ENCODE results near the gene PLEKHO1.
"Not testable (repeated sequence)": the region's sequence is repeated elsewhere in the genome, so short reads cannot be mapped to it uniquely, and the experiment has no call there.

Gene PLEKHO1

GRCh38 chr1:150186438-150186788 is 36.7 kb downstream of the PLEKHO1 start:
- H3K4me3 ChIP-seq (ENCODE audit: insufficient read depth, low read depth, low read length, poor library complexity, severe bottlenecking); H3K9me3 ChIP-seq (ENCODE audit: control insufficient read depth, low read length); DNase-seq; H3K36me3 ChIP-seq (ENCODE audit: control insufficient read depth, insufficient read depth, low read length); H3K4me1 ChIP-seq (ENCODE audit: control insufficient read depth, insufficient read depth, low read length, poor library complexity, severe bottlenecking); H3K27me3 ChIP-seq (replicated peaks; ENCODE audit: control insufficient read depth, insufficient read depth, low read length, poor library complexity, severe bottlenecking); H3K27ac ChIP-seq (ENCODE audit: insufficient read depth, low read length, poor library complexity, severe bottlenecking): not testable (repeated sequence)

- Histone ChIP-seq H3K9me3 (ENCODE audit: control insufficient read depth, low read length) (no peaks in the 10 kb centered on the region), H3K4me1 (ENCODE audit: control insufficient read depth, insufficient read depth, low read length, poor library complexity, severe bottlenecking) (no peaks in the 10 kb centered on the region), H3K27ac (ENCODE audit: insufficient read depth, low read length, poor library complexity, severe bottlenecking) (no peak overlapping the region), H3K36me3 (ENCODE audit: control insufficient read depth, insufficient read depth, low read length) (no peaks in the 10 kb centered on the region), H3K4me3 (ENCODE audit: insufficient read depth, low read depth, low read length, poor library complexity, severe bottlenecking) (no peak overlapping the region), H3K27me3 (replicated peaks; ENCODE audit: control insufficient read depth, insufficient read depth, low read length, poor library complexity, severe bottlenecking) (no peaks in the 10 kb centered on the region)
- peak in 1 of 3 donors; percentile 18 for DNase-seq
These were observed 37.3 kb downstream of the PLEKHO1 start for GRCh38 chr1:150186789-150187559.

GRCh38 chr1:150187560-150187931 is 37.8 kb downstream of the PLEKHO1 start:
- Histone ChIP-seq H3K27me3 (replicated peaks; ENCODE audit: control insufficient read depth, insufficient read depth, low read length, poor library complexity, severe bottlenecking) (no peaks in the 10 kb centered on the region), H3K4me3 (ENCODE audit: insufficient read depth, low read depth, low read length, poor library complexity, severe bottlenecking) (no peak overlapping the region), H3K4me1 (ENCODE audit: control insufficient read depth, insufficient read depth, low read length, poor library complexity, severe bottlenecking) (no peaks in the 10 kb centered on the region), H3K36me3 (ENCODE audit: control insufficient read depth, insufficient read depth, low read length) (no peaks in the 10 kb centered on the region), H3K9me3 (ENCODE audit: control insufficient read depth, low read length) (no peaks in the 10 kb centered on the region), H3K27ac (ENCODE audit: insufficient read depth, low read length, poor library complexity, severe bottlenecking) (no peak overlapping the region)
- no peak for DNase-seq

DNA sequence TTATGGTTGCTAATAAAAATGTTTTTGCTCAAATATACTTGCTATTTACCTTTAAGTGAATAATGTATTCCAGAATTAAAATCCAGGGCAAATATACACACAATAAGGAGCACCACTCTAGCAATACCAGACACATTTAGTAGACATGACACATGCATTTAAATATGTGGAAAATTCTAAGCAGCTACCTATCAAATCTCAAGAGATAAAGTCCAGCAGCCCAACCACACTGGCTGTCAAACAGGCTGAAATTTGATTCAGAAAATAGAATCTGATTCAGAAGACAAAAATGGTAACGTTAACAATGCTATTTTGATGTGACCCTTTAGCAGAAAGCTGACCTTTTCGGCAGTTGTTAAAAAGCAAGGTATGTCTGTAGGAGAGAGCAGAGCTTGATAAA is 42.3 kb downstream of the PLEKHO1 start:
- H3K27me3 ChIP-seq (replicated peaks; ENCODE audit: control insufficient read depth, insufficient read depth, low read length, poor library complexity, severe bottlenecking): no peaks in the 10 kb centered on the region
- no peaks in the 10 kb centered on the region for H3K9me3 ChIP-seq (ENCODE audit: control insufficient read depth, low read length)
- H3K4me3 ChIP-seq (ENCODE audit: insufficient read depth, low read depth, low read length, poor library complexity, severe bottlenecking): no peak overlapping the region
- H3K36me3 ChIP-seq (ENCODE audit: control insufficient read depth, insufficient read depth, low read length): no peaks in the 10 kb centered on the region
- DNase-seq: no peak
- H3K27ac ChIP-seq (ENCODE audit: insufficient read depth, low read length, poor library complexity, severe bottlenecking): no peak overlapping the region
- H3K4me1 ChIP-seq (ENCODE audit: control insufficient read depth, insufficient read depth, low read length, poor library complexity, severe bottlenecking): no peaks in the 10 kb centered on the region

DNA sequence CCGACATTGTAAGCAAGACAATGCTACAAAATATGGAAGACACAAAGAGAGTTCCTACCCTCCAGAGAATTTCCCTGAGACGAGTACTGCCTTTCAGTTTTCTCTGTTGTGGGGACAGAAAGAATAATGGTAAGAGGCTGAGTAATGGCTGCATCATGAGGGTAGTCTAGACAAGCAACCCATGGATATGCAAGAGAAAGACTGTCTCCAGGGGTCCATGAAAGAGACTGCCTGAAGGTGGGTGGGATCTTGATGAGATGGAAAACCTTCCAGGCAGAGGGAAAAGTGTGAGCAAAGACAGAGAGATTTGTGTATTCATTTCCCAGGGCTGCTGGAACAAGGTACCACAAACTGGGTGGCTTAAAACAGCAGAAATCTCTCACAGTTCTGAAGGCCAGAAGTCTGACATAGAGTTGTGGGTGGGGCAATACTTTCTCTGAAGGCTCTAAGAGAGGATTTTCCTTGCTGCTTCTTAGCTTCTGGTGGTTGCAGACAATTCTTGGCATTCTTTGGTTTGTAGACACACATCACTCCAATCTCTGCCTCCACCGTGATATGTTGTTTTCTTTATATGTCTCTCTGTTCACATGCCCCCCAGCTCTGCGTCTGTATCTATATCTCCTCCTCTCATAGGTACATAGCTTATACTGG is 44.8 kb downstream of the PLEKHO1 start:
- Histone ChIP-seq H3K4me3 (ENCODE audit: insufficient read depth, low read depth, low read length, poor library complexity, severe bottlenecking) (no peak overlapping the region), H3K36me3 (ENCODE audit: control insufficient read depth, insufficient read depth, low read length) (no peaks in the 10 kb centered on the region), H3K27ac (ENCODE audit: insufficient read depth, low read length, poor library complexity, severe bottlenecking) (no peak overlapping the region), H3K27me3 (replicated peaks; ENCODE audit: control insufficient read depth, insufficient read depth, low read length, poor library complexity, severe bottlenecking) (no peaks in the 10 kb centered on the region), H3K9me3 (ENCODE audit: control insufficient read depth, low read length) (no peaks in the 10 kb centered on the region), H3K4me1 (ENCODE audit: control insufficient read depth, insufficient read depth, low read length, poor library complexity, severe bottlenecking) (no peaks in the 10 kb centered on the region)
- no peak for DNase-seq

DNA sequence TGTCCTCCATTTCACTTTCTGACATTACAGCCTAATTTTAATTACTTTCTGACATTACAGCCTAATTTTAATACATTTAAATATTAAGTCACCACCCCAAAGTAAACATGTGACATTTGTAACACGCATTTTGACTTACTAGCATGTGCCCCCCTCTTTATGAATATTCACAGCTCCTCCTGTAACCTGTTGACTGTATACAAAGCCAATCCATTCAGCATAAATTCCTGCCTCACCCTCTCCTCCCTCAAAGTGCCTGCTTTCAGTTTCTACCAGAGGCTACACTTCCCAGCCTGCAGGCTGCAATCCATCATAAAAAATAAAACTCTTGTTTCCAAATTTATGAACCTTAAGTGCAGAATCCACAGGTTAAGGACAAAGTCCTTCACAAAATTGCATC is 46.7 kb downstream of the PLEKHO1 start:
- no peak for DNase-seq
- H3K9me3 ChIP-seq (ENCODE audit: control insufficient read depth, low read length): no peaks in the 10 kb centered on the region
- H3K4me3 ChIP-seq (ENCODE audit: insufficient read depth, low read depth, low read length, poor library complexity, severe bottlenecking): no peak overlapping the region
- no peak overlapping the region for H3K27ac ChIP-seq (ENCODE audit: insufficient read depth, low read length, poor library complexity, severe bottlenecking)
- H3K27me3 ChIP-seq (replicated peaks; ENCODE audit: control insufficient read depth, insufficient read depth, low read length, poor library complexity, severe bottlenecking): no peaks in the 10 kb centered on the region
- no peaks in the 10 kb centered on the region for H3K36me3 ChIP-seq (ENCODE audit: control insufficient read depth, insufficient read depth, low read length)
- H3K4me1 ChIP-seq (ENCODE audit: control insufficient read depth, insufficient read depth, low read length, poor library complexity, severe bottlenecking): no peaks in the 10 kb centered on the region

DNA sequence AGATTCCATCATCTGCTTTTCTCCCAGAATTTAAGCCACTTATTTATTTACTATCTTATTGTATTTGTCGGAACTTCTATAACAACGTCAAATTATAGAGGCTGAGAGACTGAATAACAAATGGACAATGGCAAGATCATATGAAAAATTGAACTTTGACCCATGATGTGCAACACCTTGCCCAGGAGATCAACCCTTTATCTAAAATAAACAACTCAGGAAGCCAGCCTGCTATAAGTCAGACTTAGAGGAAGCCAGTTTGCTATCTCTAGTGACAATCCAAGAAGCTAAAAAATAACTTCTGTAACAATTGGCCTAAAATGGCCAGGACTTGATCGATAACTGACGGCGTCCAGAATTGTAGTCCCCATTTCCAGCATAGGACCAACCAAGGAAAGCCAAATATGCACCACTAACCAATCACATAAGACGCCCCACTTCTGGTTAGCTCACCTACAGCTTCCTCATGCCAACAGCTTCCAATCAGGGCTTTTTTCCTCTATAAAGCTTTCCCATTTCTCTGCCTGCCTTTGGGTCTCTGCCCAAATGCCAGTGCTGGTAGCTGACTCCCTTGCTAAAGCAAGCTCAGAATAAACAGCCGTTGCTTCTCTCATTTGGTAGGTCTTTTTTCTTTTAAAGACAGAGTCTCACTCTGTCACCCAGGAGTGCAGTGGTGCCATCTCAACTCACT is 57.7 kb downstream of the PLEKHO1 start:
- Histone ChIP-seq H3K9me3 (ENCODE audit: control insufficient read depth, low read length) (no peaks in the 10 kb centered on the region), H3K4me1 (ENCODE audit: control insufficient read depth, insufficient read depth, low read length, poor library complexity, severe bottlenecking) (no peaks in the 10 kb centered on the region), H3K27ac (ENCODE audit: insufficient read depth, low read length, poor library complexity, severe bottlenecking) (no peak overlapping the region), H3K36me3 (ENCODE audit: control insufficient read depth, insufficient read depth, low read length) (no peaks in the 10 kb centered on the region), H3K27me3 (replicated peaks; ENCODE audit: control insufficient read depth, insufficient read depth, low read length, poor library complexity, severe bottlenecking) (no peaks in the 10 kb centered on the region), H3K4me3 (ENCODE audit: insufficient read depth, low read depth, low read length, poor library complexity, severe bottlenecking) (no peak overlapping the region)
- no peak for DNase-seq

GRCh38 chr1:150208460-150208859 is 58.7 kb downstream of the PLEKHO1 start:
- H3K4me3 ChIP-seq (ENCODE audit: insufficient read depth, low read depth, low read length, poor library complexity, severe bottlenecking); DNase-seq; H3K9me3 ChIP-seq (ENCODE audit: control insufficient read depth, low read length); H3K4me1 ChIP-seq (ENCODE audit: control insufficient read depth, insufficient read depth, low read length, poor library complexity, severe bottlenecking); H3K36me3 ChIP-seq (ENCODE audit: control insufficient read depth, insufficient read depth, low read length); H3K27ac ChIP-seq (ENCODE audit: insufficient read depth, low read length, poor library complexity, severe bottlenecking); H3K27me3 ChIP-seq (replicated peaks; ENCODE audit: control insufficient read depth, insufficient read depth, low read length, poor library complexity, severe bottlenecking): not testable (repeated sequence)

Measured in effector memory CD4-positive, alpha-beta T cell (primary cell).